Measurements from ENCODE around the gene EYA3.
"Not testable (repeated sequence)": the region's sequence is repeated elsewhere in the genome, so short reads cannot be mapped to it uniquely, and the experiment has no call there.

DNA sequence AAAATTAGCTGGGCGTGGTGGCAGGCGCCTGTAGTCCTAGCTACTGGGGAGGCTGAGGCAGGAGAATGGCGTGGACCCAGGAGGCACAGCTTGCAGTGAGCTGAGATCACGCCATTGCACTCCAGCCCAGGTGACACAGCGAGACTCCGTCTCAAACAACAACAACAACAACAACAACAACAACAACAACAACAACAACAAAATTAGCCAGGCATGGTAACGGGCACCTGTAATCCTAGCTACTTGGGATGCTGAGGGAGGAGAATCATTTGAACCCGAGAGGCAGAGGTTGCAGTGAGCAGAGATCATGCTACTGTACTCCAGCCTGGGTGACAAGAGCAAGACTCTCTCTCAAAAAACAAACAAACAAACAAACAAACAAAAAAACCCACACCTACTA, 85.3 kb downstream of the EYA3 start:
- not testable (repeated sequence) for TF ChIP-seq POLR2A (IDR thresholded peaks at IDR 0.05); CTCF (IDR thresholded peaks at IDR 0.05); POLR2AphosphoS5 (IDR thresholded peaks at IDR 0.05; ENCODE audit: insufficient read depth in 1 of 2, low read depth in 1 of 2)

Measured in vagina (tissue), 2 donors.